ENCODE data around the gene HRH1.

DNA sequence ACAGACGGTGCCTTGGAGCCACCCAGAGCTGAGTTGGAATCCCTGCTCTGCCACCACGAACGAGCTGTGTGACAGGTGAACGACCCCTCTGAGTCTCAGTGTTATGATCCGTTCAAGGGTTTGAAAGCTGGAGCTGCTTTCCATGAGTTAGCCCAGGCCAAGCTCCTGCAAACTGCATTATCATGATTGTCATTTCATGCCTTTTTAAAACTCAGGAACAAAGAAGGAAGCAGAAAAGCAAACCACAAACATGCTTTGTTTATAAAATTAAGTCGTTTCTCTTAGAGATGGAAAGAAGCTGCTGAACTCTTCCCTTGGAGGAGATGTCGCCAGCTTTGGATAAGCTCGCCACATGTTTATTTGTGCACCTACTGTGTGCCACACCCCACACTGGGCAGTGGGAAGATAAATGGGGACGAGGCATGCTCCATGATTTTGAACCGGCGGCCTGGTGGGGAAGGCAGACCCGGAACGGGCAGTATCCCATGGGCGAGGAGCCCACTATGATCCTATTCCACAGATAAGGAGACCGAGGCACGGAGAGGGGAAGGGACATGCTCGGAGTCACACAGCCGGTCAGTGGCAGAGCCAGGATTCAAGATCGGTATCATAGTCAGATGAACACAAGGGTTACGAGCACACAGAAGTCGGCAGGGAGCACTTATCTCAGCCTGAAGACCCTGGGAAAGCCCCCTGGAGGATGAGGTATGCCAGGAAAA is 15.9 kb downstream of the HRH1 start:
- TF ChIP-seq, protein P1, sequence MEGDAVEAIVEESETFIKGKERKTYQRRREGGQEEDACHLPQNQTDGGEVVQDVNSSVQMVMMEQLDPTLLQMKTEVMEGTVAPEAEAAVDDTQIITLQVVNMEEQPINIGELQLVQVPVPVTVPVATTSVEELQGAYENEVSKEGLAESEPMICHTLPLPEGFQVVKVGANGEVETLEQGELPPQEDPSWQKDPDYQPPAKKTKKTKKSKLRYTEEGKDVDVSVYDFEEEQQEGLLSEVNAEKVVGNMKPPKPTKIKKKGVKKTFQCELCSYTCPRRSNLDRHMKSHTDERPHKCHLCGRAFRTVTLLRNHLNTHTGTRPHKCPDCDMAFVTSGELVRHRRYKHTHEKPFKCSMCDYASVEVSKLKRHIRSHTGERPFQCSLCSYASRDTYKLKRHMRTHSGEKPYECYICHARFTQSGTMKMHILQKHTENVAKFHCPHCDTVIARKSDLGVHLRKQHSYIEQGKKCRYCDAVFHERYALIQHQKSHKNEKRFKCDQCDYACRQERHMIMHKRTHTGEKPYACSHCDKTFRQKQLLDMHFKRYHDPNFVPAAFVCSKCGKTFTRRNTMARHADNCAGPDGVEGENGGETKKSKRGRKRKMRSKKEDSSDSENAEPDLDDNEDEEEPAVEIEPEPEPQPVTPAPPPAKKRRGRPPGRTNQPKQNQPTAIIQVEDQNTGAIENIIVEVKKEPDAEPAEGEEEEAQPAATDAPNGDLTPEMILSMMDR (IDR thresholded peaks at IDR 0.05) = no peak
- no peak for TF ChIP-seq POLR2A (IDR thresholded peaks at IDR 0.05)

All from esophagus squamous epithelium (tissue), 4 donors.